Measurements from ENCODE around the gene JARID2.
A peak's percentile ranks its signal among the peaks of the same experiment; 100 is the strongest.

JARID2 gene

GRCh38 chr6:15421945-15422733 lies 176.3 kb downstream of the JARID2 start:
- DNase-seq (ENCODE audit: low read depth), result no peak
- H3K4me3 ChIP-seq (ENCODE audit: low read depth, low read length), result no peak overlapping the region
- TF ChIP-seq, protein P1, sequence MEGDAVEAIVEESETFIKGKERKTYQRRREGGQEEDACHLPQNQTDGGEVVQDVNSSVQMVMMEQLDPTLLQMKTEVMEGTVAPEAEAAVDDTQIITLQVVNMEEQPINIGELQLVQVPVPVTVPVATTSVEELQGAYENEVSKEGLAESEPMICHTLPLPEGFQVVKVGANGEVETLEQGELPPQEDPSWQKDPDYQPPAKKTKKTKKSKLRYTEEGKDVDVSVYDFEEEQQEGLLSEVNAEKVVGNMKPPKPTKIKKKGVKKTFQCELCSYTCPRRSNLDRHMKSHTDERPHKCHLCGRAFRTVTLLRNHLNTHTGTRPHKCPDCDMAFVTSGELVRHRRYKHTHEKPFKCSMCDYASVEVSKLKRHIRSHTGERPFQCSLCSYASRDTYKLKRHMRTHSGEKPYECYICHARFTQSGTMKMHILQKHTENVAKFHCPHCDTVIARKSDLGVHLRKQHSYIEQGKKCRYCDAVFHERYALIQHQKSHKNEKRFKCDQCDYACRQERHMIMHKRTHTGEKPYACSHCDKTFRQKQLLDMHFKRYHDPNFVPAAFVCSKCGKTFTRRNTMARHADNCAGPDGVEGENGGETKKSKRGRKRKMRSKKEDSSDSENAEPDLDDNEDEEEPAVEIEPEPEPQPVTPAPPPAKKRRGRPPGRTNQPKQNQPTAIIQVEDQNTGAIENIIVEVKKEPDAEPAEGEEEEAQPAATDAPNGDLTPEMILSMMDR (conservative IDR thresholded peaks at IDR 0.05; ENCODE audit: low read depth, low read length), result no peak

DNA sequence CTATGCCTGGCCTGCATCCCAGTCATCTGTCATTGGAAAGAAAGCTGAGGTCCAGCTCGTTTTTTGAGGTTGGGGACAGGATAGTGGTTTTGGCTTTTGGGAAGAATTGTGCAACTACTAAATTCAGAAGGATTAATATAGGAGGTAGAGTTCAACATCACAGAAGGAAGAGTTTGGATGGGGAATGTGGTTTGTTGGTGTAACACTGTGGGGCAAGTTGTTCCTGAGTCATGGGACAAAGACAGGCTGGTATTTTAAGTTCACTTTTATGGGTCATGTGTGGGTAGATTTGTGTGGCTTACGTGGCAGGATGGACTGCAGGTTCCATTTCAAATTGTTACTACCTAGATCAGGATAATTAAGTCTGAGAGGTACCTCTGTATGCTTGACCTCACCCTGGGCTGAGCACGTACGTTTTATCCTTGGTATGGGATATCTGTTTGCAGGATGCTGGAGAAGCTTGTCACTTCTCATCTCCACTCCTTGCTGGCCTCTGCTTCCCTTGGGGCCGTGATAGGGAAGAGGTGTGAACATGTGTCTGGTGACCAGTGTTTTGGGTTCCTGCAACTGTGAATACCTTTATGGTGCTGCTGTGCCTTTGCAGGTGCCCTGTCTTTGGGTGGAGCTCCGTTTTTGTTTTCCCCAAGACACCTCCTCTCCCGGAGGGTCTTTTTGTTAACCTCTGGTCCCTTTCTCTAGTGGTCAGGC lies 177.6 kb downstream of the JARID2 start:
- DNase-seq (ENCODE audit: low read depth), result no peak
- TF ChIP-seq, protein P1 (conservative IDR thresholded peaks at IDR 0.05; ENCODE audit: low read depth, low read length), result no peak
- no peak overlapping the region for H3K4me3 ChIP-seq (ENCODE audit: low read depth, low read length)

GRCh38 chr6:15425947-15426346 lies 180.1 kb downstream of the JARID2 start:
- H3K4me3 ChIP-seq (ENCODE audit: low read depth, low read length), result no peak overlapping the region
- TF ChIP-seq, protein P1 (conservative IDR thresholded peaks at IDR 0.05; ENCODE audit: low read depth, low read length), result no peak
- DNase-seq (ENCODE audit: low read depth), result no peak

- H3K4me3 ChIP-seq (ENCODE audit: low read depth, low read length), result no peak overlapping the region
- DNase-seq (ENCODE audit: low read depth), result no peak
- TF ChIP-seq, protein P1 (conservative IDR thresholded peaks at IDR 0.05; ENCODE audit: low read depth, low read length), result no peak
These were observed 180.5 kb downstream of the JARID2 start for GRCh38 chr6:15426395-15426794.

GRCh38 chr6:15426901-15427300 lies 181.0 kb downstream of the JARID2 start:
- DNase-seq (ENCODE audit: low read depth), result no peak
- no peak overlapping the region for H3K4me3 ChIP-seq (ENCODE audit: low read depth, low read length)
- TF ChIP-seq, protein P1 (conservative IDR thresholded peaks at IDR 0.05; ENCODE audit: low read depth, low read length), result no peak

DNA sequence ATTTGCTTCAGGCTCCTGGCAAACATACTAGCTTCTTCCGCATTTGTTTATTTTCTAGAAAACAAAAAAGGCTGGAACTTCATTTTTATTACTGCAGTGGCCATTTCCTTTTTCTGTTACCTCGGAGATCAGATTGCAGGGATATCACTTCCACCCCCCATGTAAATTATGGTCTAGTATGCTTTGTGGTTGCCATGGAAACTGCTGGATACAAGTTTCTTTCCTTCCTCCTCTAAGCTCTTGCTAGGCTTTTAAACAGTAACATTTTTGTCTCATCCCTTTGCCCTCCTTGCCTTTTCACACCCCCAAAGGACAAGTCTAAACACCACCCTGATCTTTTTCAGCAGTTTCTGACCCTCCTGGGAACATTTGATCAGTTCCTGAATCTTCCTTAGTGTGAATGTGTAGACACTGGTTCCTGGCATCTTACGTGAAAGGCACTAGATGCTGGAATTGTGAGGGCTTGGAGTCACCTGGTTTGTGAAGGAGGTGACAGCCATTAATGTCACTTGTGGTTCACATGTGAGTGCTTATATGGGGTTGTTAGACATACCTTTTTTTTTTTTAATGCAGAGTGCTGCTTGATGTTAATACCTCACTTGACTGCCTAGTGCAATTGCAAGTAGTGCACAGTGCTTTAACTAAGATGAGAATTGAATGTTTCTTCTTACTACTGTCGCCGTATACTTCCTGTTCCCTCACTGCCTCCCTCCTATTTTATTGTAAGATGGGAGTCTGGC lies 181.6 kb downstream of the JARID2 start:
- no peak overlapping the region for H3K4me3 ChIP-seq (ENCODE audit: low read depth, low read length)
- DNase-seq (ENCODE audit: low read depth), result peak; percentile 75
- TF ChIP-seq, protein P1 (conservative IDR thresholded peaks at IDR 0.05; ENCODE audit: low read depth, low read length), result no peak
